K562 (cell line): Measurements from ENCODE around the gene CYB5B. TPM values are rescaled to one million over a fixed set of nuclear protein-coding genes. Genes with fewer than 3 reads are reported as not detected.

Experiments used
- CBFA2T2 ChIP-seq: fragments of 450-650 bp; conservative IDR thresholded peaks from 2 replicates; pipeline ENCODE4 v1.6.1; 2017; ENCODE audit warnings: mild to moderate bottlenecking
- CHD1 ChIP-seq: fragments of 200-600 bp; sonication (generic); IDR thresholded peaks from one replicate; pipeline ENCODE4 v1.6.1; 2012; ENCODE audit warnings: mild to moderate bottlenecking, moderate library complexity, low read length, inconsistent platforms
- E2F6 ChIP-seq, 2 experiments: IDR thresholded peaks; 2 replicates each; pipeline ENCODE4 v1.6.1; 2011; ENCODE audit warnings: borderline replicate concordance in 1 of 2, control low read depth in 1 of 2, low read depth in 1 of 2, low read length in 1 of 2, mild to moderate bottlenecking in 1 of 2, mixed read lengths in 1 of 2, moderate library complexity in 1 of 2; ENCODE audit not compliant: insufficient read depth in 1 of 2, insufficient read length in 1 of 2, poor library complexity in 1 of 2, severe bottlenecking in 1 of 2; ENCODE audit errors: extremely low read depth in 1 of 2
- ELF2 ChIP-seq: fragments of 250-450 bp; sonication (Bioruptor Pico); IDR thresholded peaks from 2 replicates; pipeline ENCODE4 v1.5.0; 2021; ENCODE audit warnings: mild to moderate bottlenecking
- FOSL1 ChIP-seq: fragments of 200-800 bp; sonication (Bioruptor generic); conservative IDR thresholded peaks from 2 replicates; pipeline ENCODE4 v1.6.1; 2016; ENCODE audit warnings: missing genetic modification characterization, missing compliant biosample characterization
- GTF2A2 ChIP-seq: IDR thresholded peaks from 2 replicates; pipeline ENCODE4 v1.6.1; 2016; ENCODE audit warnings: mild to moderate bottlenecking, missing genetic modification characterization, missing compliant biosample characterization
- MYBL2 ChIP-seq, 2 experiments: fragments of 450-650 bp in 1 of 2; sonication (generic) in 1 of 2; formaldehyde crosslinking in 1 of 2; IDR thresholded peaks; 2 replicates each; pipeline versions ENCODE4 v1.6.1 to v1.8.1; 2017 to 2022; ENCODE audit warnings: borderline replicate concordance in 1 of 2, inconsistent platforms in 1 of 2, low read depth in 1 of 2, mild to moderate bottlenecking in 1 of 2, missing genetic modification reagents in 1 of 2, moderate library complexity in 1 of 2
- MYNN ChIP-seq, 2 experiments: sonication (generic); formaldehyde crosslinking in 1 of 2; IDR thresholded peaks; 2 replicates each; pipeline versions ENCODE4 v1.5.0 to v1.6.1; 2016 to 2020; ENCODE audit warnings: antibody characterized with exemption in 1 of 2, missing genetic modification reagents in 1 of 2
- NONO ChIP-seq, 2 experiments: fragments of 200-400 bp in 1 of 2; fragments of 450-650 bp in 1 of 2; formaldehyde crosslinking in 1 of 2; IDR thresholded peaks; 2 replicates each; pipeline ENCODE4 v1.6.1; 2017; ENCODE audit warnings: low read depth in 2 of 2, mild to moderate bottlenecking in 2 of 2, moderate library complexity in 2 of 2, low read length in 1 of 2
- PHF21A ChIP-seq: fragments of 450-650 bp; IDR thresholded peaks from 2 replicates; pipeline ENCODE4 v1.6.1; 2017; ENCODE audit warnings: low read depth, borderline replicate concordance
- SMAD4 ChIP-seq: fragments of 250-450 bp; sonication (Bioruptor Pico); conservative IDR thresholded peaks from 2 replicates; pipeline ENCODE4 v1.8.0; 2021; ENCODE audit warnings: inconsistent platforms, mild to moderate bottlenecking, moderate library complexity
- USF2 ChIP-seq: sonication (generic); formaldehyde crosslinking; IDR thresholded peaks from 2 replicates; pipeline ENCODE4 v1.5.0; 2020; ENCODE audit warnings: missing genetic modification reagents
- XRCC3 ChIP-seq: fragments of 450-650 bp; IDR thresholded peaks from 2 replicates; pipeline ENCODE4 v1.6.1; 2017; ENCODE audit warnings: mild to moderate bottlenecking, moderate library complexity
- ZEB2 ChIP-seq: fragments of 450-650 bp; IDR thresholded peaks from 2 replicates; pipeline ENCODE4 v1.6.1; 2016
- ZNF263 ChIP-seq: sonication (generic); formaldehyde crosslinking; IDR thresholded peaks from 2 replicates; pipeline ENCODE4 v1.8.0; 2022; ENCODE audit warnings: mild to moderate bottlenecking, missing genetic modification reagents, borderline replicate concordance
- ZNF408 ChIP-seq: fragments of 250-450 bp; sonication (Bioruptor Pico); IDR thresholded peaks from 2 replicates; pipeline ENCODE4 v1.4.0; 2020; ENCODE audit warnings: low read depth, mild to moderate bottlenecking, moderate library complexity
- ZNF583 ChIP-seq: fragments of 250-450 bp; sonication (Bioruptor Pico); IDR thresholded peaks from 2 replicates; pipeline ENCODE4 v1.4.0; 2020
- polyA plus RNA-seq, 8 experiments: library from polyadenylated mRNA; depleted of rRNA in 4 of 8; stranded (reverse) in 5 of 8; unstranded in 3 of 8; fragments of >200 nt; fragmentation: Nextera tagmentation in 2 of 8; fragmentation: Illumina TruSeq in 1 of 8; extraction: Ambion mirVana in 2 of 8; extraction: Trizol in 1 of 8; gene quantifications; 2 replicates each; pipeline versions ENCODE4 v1.2.1 to v1.2.3, GENCODE V29; 2011 to 2014; ENCODE audit warnings: inconsistent platforms in 1 of 8, missing spikeins in 1 of 8
- total RNA-seq, 7 experiments: library from RNA; depleted of rRNA in 6 of 7; stranded (reverse); fragments of >200 nt in 6 of 7; fragmentation: Illumina TruSeq in 2 of 7; extraction: Trizol in 2 of 7; gene quantifications; 2 replicates each; pipeline versions ENCODE4 v1.2.1 to v1.2.3, GENCODE V29; 2011 to 2021; ENCODE audit warnings: low replicate concordance in 1 of 7
- TF ChIP-seq, protein P1 (sequence below), 2 experiments: fragments of 200-800 bp in 1 of 2; sonication (Bioruptor generic) in 1 of 2; sonication (generic) in 1 of 2; formaldehyde crosslinking in 1 of 2; IDR thresholded peaks in 1 of 2; conservative IDR thresholded peaks in 1 of 2; 2 replicates each; pipeline versions ENCODE4 v1.5.0 to v1.6.1; 2016 to 2020; ENCODE audit warnings: missing compliant biosample characterization in 1 of 2, missing genetic modification characterization in 1 of 2, missing genetic modification reagents in 1 of 2
- TF ChIP-seq, protein P2 (sequence below), 2 experiments: fragments of 450-650 bp; conservative IDR thresholded peaks; 2 replicates each; pipeline ENCODE4 v1.6.1; 2017; ENCODE audit warnings: mild to moderate bottlenecking in 2 of 2, moderate library complexity in 2 of 2
- TF ChIP-seq, protein P3 (sequence below): IDR thresholded peaks from 2 replicates; pipeline ENCODE4 v1.6.1; 2011; ENCODE audit warnings: borderline replicate concordance, low read depth, mild to moderate bottlenecking, moderate library complexity, low read length; ENCODE audit not compliant: insufficient read depth, poor library complexity, severe bottlenecking

Gene CYB5B
- total and polyA plus RNA-seq, 9 of the 15 experiments (the other 6 are each of a cell fraction or from before 2014, with no cell fraction given): 29.9 to 274 (median 136) TPM

GRCh38 chr16:69382421-69382820 lies 42.0 kb upstream of the CYB5B start (continued):
- TF ChIP-seq FOSL1 (peak; percentile 22; the same call in 1 of the 2 replicates), CBFA2T2 (0 out of 2 replicates have a peak, but pooled peaks have one; percentile 23), ZNF408 (no peak), ZNF583 (CRISPR knock-in tag) (no peak), PHF21A (no peak), GTF2A2 (tag) (no peak), SMAD4 (0 out of 2 replicates have a peak, but pooled peaks have one; percentile 37), MYNN (IDR thresholded peaks at IDR 0.05) (no peak), MYNN (CRISPR knock-in tag; IDR thresholded peaks at IDR 0.05) (no peak), E2F6 (IDR thresholded peaks at IDR 0.05; ENCODE audit: borderline replicate concordance in 1 of 2, extremely low read depth in 1 of 2, insufficient read depth in 1 of 2, insufficient read length in 1 of 2, low read depth in 1 of 2, low read length in 1 of 2, poor library complexity in 1 of 2, severe bottlenecking in 1 of 2) (no peak), ZNF263 (no peak), CHD1 (no peak), ELF2 (CRISPR knock-in tag) (no peak), MYBL2 (IDR thresholded peaks at IDR 0.05; ENCODE audit: low read depth) (no peak), MYBL2 (CRISPR knock-in tag; IDR thresholded peaks at IDR 0.05; ENCODE audit: borderline replicate concordance) (no peak), ZEB2 (no peak), NONO (IDR thresholded peaks at IDR 0.05; ENCODE audit: low read depth in 2 of 2, low read length in 1 of 2) (no peak), XRCC3 (no peak), USF2 (CRISPR knock-in tag) (no peak)
- TF ChIP-seq, protein P1, sequence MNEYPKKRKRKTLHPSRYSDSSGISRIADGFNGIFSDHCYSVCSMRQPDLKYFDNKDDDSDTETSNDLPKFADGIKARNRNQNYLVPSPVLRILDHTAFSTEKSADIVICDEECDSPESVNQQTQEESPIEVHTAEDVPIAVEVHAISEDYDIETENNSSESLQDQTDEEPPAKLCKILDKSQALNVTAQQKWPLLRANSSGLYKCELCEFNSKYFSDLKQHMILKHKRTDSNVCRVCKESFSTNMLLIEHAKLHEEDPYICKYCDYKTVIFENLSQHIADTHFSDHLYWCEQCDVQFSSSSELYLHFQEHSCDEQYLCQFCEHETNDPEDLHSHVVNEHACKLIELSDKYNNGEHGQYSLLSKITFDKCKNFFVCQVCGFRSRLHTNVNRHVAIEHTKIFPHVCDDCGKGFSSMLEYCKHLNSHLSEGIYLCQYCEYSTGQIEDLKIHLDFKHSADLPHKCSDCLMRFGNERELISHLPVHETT (CRISPR knock-in tag; conservative IDR thresholded peaks at IDR 0.05 in 1 of 2, IDR thresholded peaks at IDR 0.05 in 1 of 2): no peak
- TF ChIP-seq, protein P2, sequence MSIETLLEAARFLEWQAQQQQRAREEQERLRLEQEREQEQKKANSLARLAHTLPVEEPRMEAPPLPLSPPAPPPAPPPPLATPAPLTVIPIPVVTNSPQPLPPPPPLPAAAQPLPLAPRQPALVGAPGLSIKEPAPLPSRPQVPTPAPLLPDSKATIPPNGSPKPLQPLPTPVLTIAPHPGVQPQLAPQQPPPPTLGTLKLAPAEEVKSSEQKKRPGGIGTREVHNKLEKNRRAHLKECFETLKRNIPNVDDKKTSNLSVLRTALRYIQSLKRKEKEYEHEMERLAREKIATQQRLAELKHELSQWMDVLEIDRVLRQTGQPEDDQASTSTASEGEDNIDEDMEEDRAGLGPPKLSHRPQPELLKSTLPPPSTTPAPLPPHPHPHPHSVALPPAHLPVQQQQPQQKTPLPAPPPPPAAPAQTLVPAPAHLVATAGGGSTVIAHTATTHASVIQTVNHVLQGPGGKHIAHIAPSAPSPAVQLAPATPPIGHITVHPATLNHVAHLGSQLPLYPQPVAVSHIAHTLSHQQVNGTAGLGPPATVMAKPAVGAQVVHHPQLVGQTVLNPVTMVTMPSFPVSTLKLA (conservative IDR thresholded peaks at IDR 0.05): peak in 1 of 2 experiments; percentile 43; a peak in 1 of 4 replicates
- TF ChIP-seq, protein P3, sequence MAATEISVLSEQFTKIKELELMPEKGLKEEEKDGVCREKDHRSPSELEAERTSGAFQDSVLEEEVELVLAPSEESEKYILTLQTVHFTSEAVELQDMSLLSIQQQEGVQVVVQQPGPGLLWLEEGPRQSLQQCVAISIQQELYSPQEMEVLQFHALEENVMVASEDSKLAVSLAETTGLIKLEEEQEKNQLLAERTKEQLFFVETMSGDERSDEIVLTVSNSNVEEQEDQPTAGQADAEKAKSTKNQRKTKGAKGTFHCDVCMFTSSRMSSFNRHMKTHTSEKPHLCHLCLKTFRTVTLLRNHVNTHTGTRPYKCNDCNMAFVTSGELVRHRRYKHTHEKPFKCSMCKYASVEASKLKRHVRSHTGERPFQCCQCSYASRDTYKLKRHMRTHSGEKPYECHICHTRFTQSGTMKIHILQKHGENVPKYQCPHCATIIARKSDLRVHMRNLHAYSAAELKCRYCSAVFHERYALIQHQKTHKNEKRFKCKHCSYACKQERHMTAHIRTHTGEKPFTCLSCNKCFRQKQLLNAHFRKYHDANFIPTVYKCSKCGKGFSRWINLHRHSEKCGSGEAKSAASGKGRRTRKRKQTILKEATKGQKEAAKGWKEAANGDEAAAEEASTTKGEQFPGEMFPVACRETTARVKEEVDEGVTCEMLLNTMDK: no peak
